Upper lobe of left lung (tissue), 4 donors: Measurements from ENCODE around the gene RASAL1.

Experiments
- CTCF ChIP-seq, 6 experiments: fragments of 450-650 bp in 4 of 6; fragments of 200-600 bp in 2 of 6; sonication (generic) in 2 of 6; IDR thresholded peaks; one replicate each; pipeline ENCODE4 v1.5.1; 2016 to 2019; ENCODE audit warnings: antibody characterized with exemption in 6 of 6
- EP300 ChIP-seq, 4 donors: sonication (generic); formaldehyde crosslinking; IDR thresholded peaks; one replicate each; pipeline ENCODE4 v1.5.1; 2017; ENCODE audit warnings: antibody characterized with exemption in 4 of 4, control low read depth in 2 of 4
- POLR2A ChIP-seq, 4 donors: fragments of 450-650 bp; IDR thresholded peaks; one replicate each; pipeline ENCODE4 v1.5.1; 2016 to 2017; ENCODE audit warnings: antibody characterized with exemption in 4 of 4, mild to moderate bottlenecking in 2 of 4
- POLR2AphosphoS5 ChIP-seq, 2 donors: sonication (generic); formaldehyde crosslinking; IDR thresholded peaks; one replicate each; pipeline ENCODE4 v1.5.1; 2017; ENCODE audit warnings: antibody characterized with exemption in 2 of 2

GRCh38 chr12:113136128-113136989 lies 798 bp upstream of the RASAL1 start:
- TF ChIP-seq CTCF (IDR thresholded peaks at IDR 0.05) (no peak), EP300 (IDR thresholded peaks at IDR 0.05) (no peak), POLR2A (IDR thresholded peaks at IDR 0.05) (no peak), POLR2AphosphoS5 (IDR thresholded peaks at IDR 0.05) (no peak)
